Ovary (tissue), 9 donors: ENCODE data around the gene TENM4. TPM values are rescaled to one million over a fixed set of nuclear protein-coding genes. Genes with fewer than 3 reads are reported as not detected.

Experiments
- DNase-seq, 5 donors: peaks; one replicate each; pipeline ENCODE4 v3.0.0-alpha.2; 2019 to 2020
- H3K27ac ChIP-seq, 2 donors: fragments of 200-600 bp; one replicate each; pipeline versions ENCODE4 v1.5.1 to v1.8.0; 2019 to 2022
- H3K27me3 ChIP-seq: fragments of 200-600 bp; one replicate; pipeline ENCODE4 v1.8.0; 2022
- H3K36me3 ChIP-seq: fragments of 200-600 bp; sonication (generic); one replicate; pipeline ENCODE4 v1.5.1; 2019
- H3K4me1 ChIP-seq: one replicate; pipeline ENCODE4 v1.8.1; 2013; ENCODE audit warnings: mild to moderate bottlenecking, moderate library complexity; ENCODE audit not compliant: insufficient read depth
- H3K4me3 ChIP-seq: fragments of 200-600 bp; sonication (generic); one replicate; pipeline ENCODE4 v1.5.1; 2017
- H3K9me3 ChIP-seq, 2 donors: fragments of 200-600 bp in 1 of 2; sonication (generic) in 1 of 2; one replicate each; pipeline versions ENCODE4 v1.5.1 to v1.8.1; 2013 to 2019; ENCODE audit warnings: mild to moderate bottlenecking in 1 of 2, moderate library complexity in 1 of 2
- CTCF ChIP-seq, 3 donors: fragments of 450-650 bp in 2 of 3; fragments of 200-600 bp in 1 of 3; IDR thresholded peaks; one replicate each; pipeline versions ENCODE4 v1.5.1 to v1.8.0; 2016 to 2022; ENCODE audit warnings: antibody characterized with exemption in 3 of 3, mild to moderate bottlenecking in 1 of 3
- EP300 ChIP-seq: sonication (generic); formaldehyde crosslinking; IDR thresholded peaks from one replicate; pipeline ENCODE4 v1.6.1; 2017; ENCODE audit warnings: antibody characterized with exemption
- POLR2A ChIP-seq: fragments of 450-650 bp; IDR thresholded peaks from one replicate; pipeline ENCODE4 v1.6.1; 2017; ENCODE audit warnings: antibody characterized with exemption, mild to moderate bottlenecking, moderate library complexity
- WGBS, 3 donors: extraction: QIAGEN DNeasy Blood & Tissue Kit in 1 of 3; methylation state at CpG; one replicate each; pipeline versions ENCODE4 v1.1.5 to v1.1.7; 2013 to 2017; 5-methylcytosine and 5-hydroxymethylcytosine counted together
- intact Hi-C, 4 donors: fragments of 100-400 bp; cut with DNase I; formaldehyde crosslinking; loops; one replicate each; pipeline versions ENCODE4 v1.11.0 to v1.15.1; 2022 to 2023
- polyA plus RNA-seq, 2 donors: library from polyadenylated mRNA; stranded (reverse); fragments of 200-250 nt in 1 of 2; fragments of 350-450 nt in 1 of 2; fragmentation: Illumina TruSeq in 1 of 2; extraction: RNeasy Lipid Tissue Mini Kit (QIAGEN cat#74804) in 1 of 2; gene quantifications; one replicate each; pipeline ENCODE4 v1.2.3, GENCODE V29; 2013 to 2014
- total RNA-seq, 7 donors: library from RNA; depleted of rRNA in 2 of 7; stranded (reverse); fragments of >200 nt in 2 of 7; fragmentation: NEBNext Ultra II Directional in 3 of 7; extraction: Animal tissue kit (Norgen Biotek cat#: 25700) in 3 of 7; gene quantifications; one replicate each; pipeline versions ENCODE4 v1.1.0 to v1.2.4, GENCODE V29; 2016 to 2023
- donor health status: DM: no; HTN: no; CAD: no; lungs with moderate emphysema.
- donor health status: DM: no; HTN: no; CAD: no.
- donor health status: Bipolar disorder and iron deficiency.
- donor health status: DM: yes; HTN: yes; CAD: no.
- donor health status: DM: no; HTN: no; CAD: no.
- donor health status: DM: yes; HTN: yes; CAD: no.

Gene TENM4
- total and polyA plus RNA-seq, 9 donors, result 11.0 to 206 (median 107) TPM

GRCh38 chr11:79243422-79244210, 197.2 kb downstream of the TENM4 start:
- WGBS, 3 donors, result 31 to 60% (median 42%) methylated on average over 16 of the region's 16 CpGs
- H3K36me3 ChIP-seq, result no peaks in the 10 kb centered on the region
- peaks cover 20% of the 10 kb centered on the region for H3K4me1 ChIP-seq
- no peaks in the 10 kb centered on the region for H3K27me3 ChIP-seq
- peak overlapping the region in 1 of 2 donors; percentile 63 for H3K27ac ChIP-seq
- DNase-seq, result peak; percentile 29 to 68 (median 52)
- no peak overlapping the region for H3K4me3 ChIP-seq
- intact Hi-C loops, result loop anchor here in 1 of 4 donors (2.0 to 10.0 kb wide), 2 partner anchors 15 to 191 kb away; no protein-coding TSS in a partner anchor
- TF ChIP-seq EP300 (no peak), CTCF (IDR thresholded peaks at IDR 0.05) (no peak), POLR2A (no peak)
- no peaks in the 10 kb centered on the region for H3K9me3 ChIP-seq

- WGBS, 3 donors, result 57 to 68% (median 68%) methylated on average over 3 of the region's 3 CpGs
- H3K27me3 ChIP-seq, result no peaks in the 10 kb centered on the region
- H3K4me3 ChIP-seq, result no peak overlapping the region
- peaks cover 24% of the 10 kb centered on the region for H3K4me1 ChIP-seq
- no peak for TF ChIP-seq EP300
- no peak for TF ChIP-seq CTCF (IDR thresholded peaks at IDR 0.05)
- TF ChIP-seq POLR2A, result no peak
- intact Hi-C loops, result loop anchor here in 1 of 4 donors (10.0 kb wide), 1 partner anchor 192 kb away; no protein-coding TSS in a partner anchor
- H3K9me3 ChIP-seq, result no peaks in the 10 kb centered on the region
- H3K36me3 ChIP-seq, result no peaks in the 10 kb centered on the region
- DNase-seq, result no peak
- peak overlapping the region in 1 of 2 donors; percentile 63 for H3K27ac ChIP-seq
These were observed 198.2 kb downstream of the TENM4 start for GRCh38 chr11:79242616-79243015.

GRCh38 chr11:79241852-79242241, 199.0 kb downstream of the TENM4 start:
- TF ChIP-seq CTCF (IDR thresholded peaks at IDR 0.05) (no peak), EP300 (no peak), POLR2A (no peak)
- Histone ChIP-seq H3K9me3 (no peaks in the 10 kb centered on the region), H3K4me3 (no peak overlapping the region), H3K27ac (no peak overlapping the region), H3K27me3 (no peaks in the 10 kb centered on the region), H3K4me1 (peaks cover 24% of the 10 kb centered on the region), H3K36me3 (no peaks in the 10 kb centered on the region)
- 74 to 84% (median 82%) methylated on average over 7 of the region's 7 CpGs for WGBS, 3 donors
- intact Hi-C loops, result loop anchor here in 1 of 4 donors (10.0 kb wide), 1 partner anchor 193 kb away; no protein-coding TSS in a partner anchor
- no peak for DNase-seq

- no peak overlapping the region for H3K27ac ChIP-seq
- H3K27me3 ChIP-seq, result no peaks in the 10 kb centered on the region
- no peaks in the 10 kb centered on the region for H3K36me3 ChIP-seq
- H3K4me3 ChIP-seq, result no peak overlapping the region
- intact Hi-C loops, result loop anchor here in 1 of 4 donors (10.0 kb wide), 1 partner anchor 193 kb away; no protein-coding TSS in a partner anchor
- DNase-seq, result no peak
- no peaks in the 10 kb centered on the region for H3K9me3 ChIP-seq
- WGBS, 3 donors, result 85 to 87% (median 86%) methylated on average over 7 of the region's 7 CpGs
- no peak for TF ChIP-seq POLR2A
- H3K4me1 ChIP-seq, result peaks cover 27% of the 10 kb centered on the region
These were observed 199.5 kb downstream of the TENM4 start for GRCh38 chr11:79241205-79241851.
